Neuronal stem cell (in vitro differentiated cells): ENCODE measurements around the gene CRYZ.

Experiments used
- DNase-seq: peaks from one replicate; pipeline ENCODE4 v3.0.0-alpha.2; 2013; ENCODE audit warnings: low spot score
- H2AFZ ChIP-seq: one replicate; pipeline ENCODE4 v1.6.1; 2013; ENCODE audit warnings: mild to moderate bottlenecking, low read length, inconsistent platforms
- H2AK5ac ChIP-seq: 2 replicates; pipeline ENCODE4 v1.6.1; 2013; ENCODE audit warnings: low read depth, mild to moderate bottlenecking, inconsistent platforms, low read length, moderate library complexity, mixed read lengths
- H2BK120ac ChIP-seq: 2 replicates; pipeline ENCODE4 v1.6.1; 2013; ENCODE audit warnings: low read depth, mild to moderate bottlenecking, inconsistent platforms, low read length, moderate library complexity, mixed read lengths
- H2BK12ac ChIP-seq: one replicate; pipeline ENCODE4 v1.6.1; 2013; ENCODE audit warnings: low read length, inconsistent platforms
- H2BK15ac ChIP-seq: 2 replicates; pipeline ENCODE4 v1.6.1; 2013; ENCODE audit warnings: mild to moderate bottlenecking, low read length, inconsistent platforms, mixed read lengths
- H2BK5ac ChIP-seq: one replicate; pipeline ENCODE4 v1.6.1; 2013; ENCODE audit warnings: inconsistent platforms, mild to moderate bottlenecking, low read length, moderate library complexity
- H3K14ac ChIP-seq: one replicate; pipeline ENCODE4 v1.6.1; 2013; ENCODE audit warnings: low read length, inconsistent platforms
- H3K18ac ChIP-seq: 2 replicates; pipeline ENCODE4 v1.6.1; 2013; ENCODE audit warnings: low read length, inconsistent platforms
- H3K23ac ChIP-seq: 2 replicates; pipeline ENCODE4 v1.6.1; 2013; ENCODE audit warnings: low read depth, mild to moderate bottlenecking, mixed read lengths, low read length, inconsistent platforms; ENCODE audit not compliant: poor library complexity
- H3K27ac ChIP-seq: replicated peaks from 3 replicates; pipeline ENCODE4 v1.5.1; 2013; ENCODE audit warnings: low read length, inconsistent platforms
- H3K27me3 ChIP-seq, 3 experiments: 2 replicates each; pipeline ENCODE4 v1.6.1; 2013; ENCODE audit warnings: low read length in 3 of 3, mild to moderate bottlenecking in 2 of 3, inconsistent platforms in 1 of 3, low read depth in 1 of 3, mixed read lengths in 1 of 3, moderate library complexity in 1 of 3; ENCODE audit not compliant: control insufficient read depth in 3 of 3, insufficient read depth in 3 of 3
- H3K36me3 ChIP-seq, 2 donors: replicated peaks in 1 of 2; 2 replicates each; pipeline ENCODE4 v1.6.1; 2013; ENCODE audit warnings: low read length in 2 of 2; ENCODE audit not compliant: control insufficient read depth in 2 of 2, insufficient read depth in 2 of 2
- H3K4ac ChIP-seq: 2 replicates; pipeline ENCODE4 v1.6.1; 2013; ENCODE audit warnings: inconsistent platforms, mild to moderate bottlenecking, low read length, moderate library complexity
- H3K4me1 ChIP-seq, 2 donors: 1 replicate in 1 of 2; 2 replicates in 1 of 2; pipeline ENCODE4 v1.6.1; 2013; ENCODE audit warnings: low read length in 2 of 2, low read depth in 1 of 2; ENCODE audit not compliant: control insufficient read depth in 2 of 2, insufficient read depth in 1 of 2
- H3K4me2 ChIP-seq: one replicate; pipeline ENCODE4 v1.6.1; 2013; ENCODE audit warnings: mild to moderate bottlenecking, low read length, inconsistent platforms; ENCODE audit not compliant: insufficient read depth, poor library complexity, severe bottlenecking
- H3K4me3 ChIP-seq, 2 donors: 2 replicates each; pipeline ENCODE4 v1.5.1; 2013; ENCODE audit warnings: low read length in 2 of 2, mild to moderate bottlenecking in 2 of 2, inconsistent platforms in 1 of 2, moderate library complexity in 1 of 2
- H3K79me1 ChIP-seq: one replicate; pipeline ENCODE4 v1.6.1; 2013; ENCODE audit warnings: low read depth, mild to moderate bottlenecking, inconsistent platforms, low read length, moderate library complexity
- H3K9ac ChIP-seq: one replicate; pipeline ENCODE4 v1.6.1; 2013; ENCODE audit warnings: mild to moderate bottlenecking, low read depth, low read length, inconsistent platforms; ENCODE audit not compliant: poor library complexity
- H3K9me3 ChIP-seq, 2 donors: replicated peaks in 1 of 2; 2 replicates each; pipeline versions ENCODE3 to v1.6.1; 2013; ENCODE audit warnings: low read length in 2 of 2, mild to moderate bottlenecking in 2 of 2, inconsistent platforms in 1 of 2, low read depth in 1 of 2, mixed read lengths in 1 of 2, moderate library complexity in 1 of 2; ENCODE audit not compliant: control insufficient read depth in 2 of 2, insufficient read depth in 1 of 2
- H4K8ac ChIP-seq: one replicate; pipeline ENCODE4 v1.6.1; 2013; ENCODE audit warnings: low read depth, mild to moderate bottlenecking, inconsistent platforms, low read length, moderate library complexity
- H4K91ac ChIP-seq: one replicate; pipeline ENCODE4 v1.6.1; 2013; ENCODE audit warnings: low read length, low read depth, mild to moderate bottlenecking, inconsistent platforms; ENCODE audit not compliant: poor library complexity
- WGBS, 2 donors: extraction: QIAGEN DNeasy Blood & Tissue Kit; methylation state at CpG; one replicate each; pipeline ENCODE4 v1.1.7; 2013; ENCODE audit warnings: missing lambda C conversion rate in 2 of 2, mixed read lengths in 1 of 2; ENCODE audit not compliant: insufficient read length in 2 of 2, insufficient replicate concordance in 1 of 2; ENCODE audit errors: extremely low coverage in 2 of 2; 5-methylcytosine and 5-hydroxymethylcytosine counted together

The CRYZ gene

GRCh38 chr1:74712881-74713280 is 20.0 kb downstream of the CRYZ start:
- Histone ChIP-seq H3K4ac (no peak overlapping the region), H2BK12ac (no peak overlapping the region), H2AFZ (no peak overlapping the region), H3K4me2 (no peak overlapping the region), H3K79me1 (no peaks in the 10 kb centered on the region), H2AK5ac (no peak overlapping the region), H3K4me3 (no peak overlapping the region), H3K36me3 (no peaks in the 10 kb centered on the region), H3K14ac (no peak overlapping the region), H2BK15ac (no peak overlapping the region), H3K4me1 (peaks cover 0 to 3% of the 10 kb centered on the region in 2 donors), H2BK120ac (no peak overlapping the region), H3K23ac (no peak overlapping the region), H3K27ac (no peak overlapping the region), H2BK5ac (no peak overlapping the region), H3K27me3 (no peaks in the 10 kb centered on the region), H4K8ac (no peak overlapping the region), H3K9me3 (no peaks in the 10 kb centered on the region), H3K18ac (no peak overlapping the region), H4K91ac (no peak overlapping the region), H3K9ac (no peak overlapping the region)
- WGBS, 2 donors: no CpG with 5 or more reads among the region's 1 CpG
- DNase-seq: no peak

- no peak overlapping the region for H2BK120ac ChIP-seq
- no peak overlapping the region for H2BK5ac ChIP-seq
- H3K4ac ChIP-seq: no peak overlapping the region
- H2AFZ ChIP-seq: no peak overlapping the region
- no peaks in the 10 kb centered on the region for H3K36me3 ChIP-seq
- no peak overlapping the region for H4K91ac ChIP-seq
- no peak overlapping the region for H3K18ac ChIP-seq
- no peak overlapping the region for H3K27ac ChIP-seq
- no CpG with 5 or more reads among the region's 6 CpGs for WGBS, 2 donors
- no peaks in the 10 kb centered on the region for H3K4me1 ChIP-seq
- H3K9me3 ChIP-seq: no peaks in the 10 kb centered on the region
- DNase-seq: no peak
- H2BK15ac ChIP-seq: no peak overlapping the region
- no peaks in the 10 kb centered on the region for H3K79me1 ChIP-seq
- H2BK12ac ChIP-seq: no peak overlapping the region
- no peak overlapping the region for H3K23ac ChIP-seq
- no peak overlapping the region for H3K4me2 ChIP-seq
- no peak overlapping the region for H2AK5ac ChIP-seq
- H3K27me3 ChIP-seq: no peaks in the 10 kb centered on the region
- no peak overlapping the region for H3K14ac ChIP-seq
- H3K4me3 ChIP-seq: no peak overlapping the region
- H4K8ac ChIP-seq: no peak overlapping the region
- no peak overlapping the region for H3K9ac ChIP-seq
These were observed 29.3 kb downstream of the CRYZ start for GRCh38 chr1:74703386-74704182.

- no peaks in the 10 kb centered on the region for H3K9me3 ChIP-seq
- H3K4me1 ChIP-seq: no peaks in the 10 kb centered on the region
- H3K14ac ChIP-seq: no peak overlapping the region
- no peak overlapping the region for H3K4me2 ChIP-seq
- no peak overlapping the region for H3K9ac ChIP-seq
- no peaks in the 10 kb centered on the region for H3K36me3 ChIP-seq
- DNase-seq: no peak
- H2AFZ ChIP-seq: no peak overlapping the region
- H3K79me1 ChIP-seq: no peaks in the 10 kb centered on the region
- no peaks in the 10 kb centered on the region for H3K27me3 ChIP-seq
- H3K4me3 ChIP-seq: no peak overlapping the region
- H2BK5ac ChIP-seq: no peak overlapping the region
- H3K18ac ChIP-seq: no peak overlapping the region
- H4K91ac ChIP-seq: no peak overlapping the region
- H3K27ac ChIP-seq: no peak overlapping the region
- H4K8ac ChIP-seq: no peak overlapping the region
- no peak overlapping the region for H2BK120ac ChIP-seq
- H2AK5ac ChIP-seq: no peak overlapping the region
- H2BK15ac ChIP-seq: no peak overlapping the region
- H3K23ac ChIP-seq: no peak overlapping the region
- H3K4ac ChIP-seq: no peak overlapping the region
- no peak overlapping the region for H2BK12ac ChIP-seq
These were observed 33.5 kb downstream of the CRYZ start for GRCh38 chr1:74699331-74699730.

GRCh38 chr1:74697832-74698231 is 35.0 kb downstream of the CRYZ start:
- H3K14ac ChIP-seq: no peak overlapping the region
- no peak overlapping the region for H3K4me2 ChIP-seq
- no peak overlapping the region for H3K4me3 ChIP-seq
- H3K36me3 ChIP-seq: no peaks in the 10 kb centered on the region
- H3K23ac ChIP-seq: no peak overlapping the region
- no peaks in the 10 kb centered on the region for H3K79me1 ChIP-seq
- 100% methylated on average over 2 of the region's 2 CpGs; no CpG with 5 or more reads in 1 of the 2 donors for WGBS, 2 donors
- H3K18ac ChIP-seq: no peak overlapping the region
- no peak overlapping the region for H4K91ac ChIP-seq
- H3K9ac ChIP-seq: no peak overlapping the region
- H3K27ac ChIP-seq: no peak overlapping the region
- no peak overlapping the region for H4K8ac ChIP-seq
- no peak for DNase-seq
- H3K27me3 ChIP-seq: no peaks in the 10 kb centered on the region
- H2AK5ac ChIP-seq: no peak overlapping the region
- H2BK12ac ChIP-seq: no peak overlapping the region
- no peak overlapping the region for H2BK5ac ChIP-seq
- no peak overlapping the region for H3K4ac ChIP-seq
- H2BK120ac ChIP-seq: no peak overlapping the region
- peaks cover 0 to 4% of the 10 kb centered on the region in 2 donors for H3K4me1 ChIP-seq
- H3K9me3 ChIP-seq: no peaks in the 10 kb centered on the region
- H2AFZ ChIP-seq: no peak overlapping the region
- no peak overlapping the region for H2BK15ac ChIP-seq
